SK-N-SH (cell line): ENCODE data around the gene ATP1B1. TPM values are rescaled to one million over a fixed set of nuclear protein-coding genes. Genes with fewer than 3 reads are reported as not detected.

ENCODE experiments used
- CTCF ChIA-PET: fragments of 300-600, 350-600 bp; formaldehyde crosslinking; extraction: SDS; loops from one replicate; lab custom pipeline; 2021; lab: Yijun Ruan, JAX
- POLR2A ChIA-PET: fragments of 350-600 bp; sonication (Branson Sonifier 250); formaldehyde crosslinking; extraction: SDS; loops from one replicate; lab custom pipeline; 2020; ENCODE audit warnings: antibody characterized with exemption, inconsistent platforms; lab: Yijun Ruan, JAX
- DNase-seq: peaks from one replicate; pipeline ENCODE4 v3.0.0; 2012
- H2AFZ ChIP-seq: fragments of 200-600 bp; sonication (generic); 2 replicates; pipeline ENCODE4 v1.8.1; 2016; ENCODE audit warnings: antibody characterized with exemption, mild to moderate bottlenecking, low read depth
- H3F3A ChIP-seq: fragments of 200-600 bp; sonication (generic); replicated peaks from 2 replicates; pipeline ENCODE3; 2016; ENCODE audit warnings: antibody characterized with exemption, mild to moderate bottlenecking; ENCODE audit not compliant: insufficient read depth
- H3K27ac ChIP-seq, 2 experiments: fragments of 200-500 bp in 1 of 2; fragments of 200-600 bp in 1 of 2; sonication (Bioruptor generic) in 1 of 2; sonication (generic), shearing (Covaris generic) in 1 of 2; 2 replicates each; pipeline versions ENCODE4 v1.5.1 to v1.6.1; 2014 to 2016; ENCODE audit warnings: low read depth in 2 of 2, inconsistent platforms in 1 of 2, low read length in 1 of 2, mild to moderate bottlenecking in 1 of 2, mixed read lengths in 1 of 2
- H3K27me3 ChIP-seq: fragments of 200-600 bp; sonication (generic), shearing (Covaris generic); 2 replicates; pipeline ENCODE4 v1.6.1; 2016; ENCODE audit warnings: mixed run types; ENCODE audit not compliant: insufficient read depth
- H3K36me3 ChIP-seq, 2 experiments: fragments of 200-500 bp in 1 of 2; fragments of 200-600 bp in 1 of 2; sonication (Bioruptor generic) in 1 of 2; sonication (generic) in 1 of 2; replicated peaks in 1 of 2; 2 replicates each; pipeline versions ENCODE3 to v1.5.1; 2014 to 2016; ENCODE audit warnings: low read length in 1 of 2, mild to moderate bottlenecking in 1 of 2; ENCODE audit not compliant: insufficient read depth in 2 of 2, control insufficient read depth in 1 of 2
- H3K4me1 ChIP-seq, 2 experiments: fragments of 200-500 bp in 1 of 2; fragments of 200-600 bp in 1 of 2; sonication (Bioruptor generic) in 1 of 2; sonication (generic), shearing (Covaris generic) in 1 of 2; 2 replicates each; pipeline versions ENCODE4 v1.5.1 to v1.6.1; 2014 to 2016; ENCODE audit warnings: low read depth in 1 of 2, low read length in 1 of 2, mixed run types in 1 of 2; ENCODE audit not compliant: insufficient read depth in 2 of 2, control insufficient read depth in 1 of 2
- H3K4me2 ChIP-seq: fragments of 200-600 bp; sonication (generic), shearing (Covaris generic); 2 replicates; pipeline ENCODE4 v1.6.1; 2017; ENCODE audit warnings: mixed run types
- H3K4me3 ChIP-seq, 2 experiments: fragments of 200-500 bp in 1 of 2; fragments of 200-600 bp in 1 of 2; sonication (Bioruptor generic) in 1 of 2; sonication (generic), shearing (Covaris generic) in 1 of 2; 2 replicates each; pipeline versions ENCODE4 v1.5.1 to v1.8.1; 2014 to 2016; ENCODE audit warnings: low read depth in 2 of 2, inconsistent platforms in 1 of 2, low read length in 1 of 2, mild to moderate bottlenecking in 1 of 2, mixed read lengths in 1 of 2, moderate library complexity in 1 of 2
- H3K79me2 ChIP-seq: fragments of 200-600 bp; sonication (generic); 2 replicates; pipeline ENCODE4 v1.8.1; 2017; ENCODE audit warnings: mild to moderate bottlenecking; ENCODE audit not compliant: insufficient read depth
- H3K9ac ChIP-seq: fragments of 200-600 bp; sonication (generic); 2 replicates; pipeline ENCODE4 v1.6.1; 2017; ENCODE audit warnings: mixed run types
- H3K9me2 ChIP-seq: fragments of 200-600 bp; sonication (generic); 2 replicates; pipeline ENCODE4 v1.6.1; 2017; ENCODE audit warnings: mixed run types
- H3K9me3 ChIP-seq: fragments of 200-600 bp; sonication (generic); 2 replicates; pipeline ENCODE4 v1.6.1; 2017; ENCODE audit warnings: mixed run types, mild to moderate bottlenecking, moderate library complexity
- H4K20me1 ChIP-seq: fragments of 200-600 bp; sonication (generic); 2 replicates; pipeline ENCODE4 v1.6.1; 2017; ENCODE audit warnings: mild to moderate bottlenecking, mixed run types; ENCODE audit not compliant: insufficient read depth
- ELF1 ChIP-seq: IDR thresholded peaks from 2 replicates; pipeline ENCODE4 v1.4.0; 2012
- EZH2phosphoT487 ChIP-seq: fragments of 200-600 bp; sonication (generic); IDR thresholded peaks from 2 replicates; pipeline ENCODE4 v1.6.1; 2017; ENCODE audit warnings: low read depth, mixed run types, mild to moderate bottlenecking, antibody characterized with exemption, moderate library complexity, borderline replicate concordance
- FOSL2 ChIP-seq: IDR thresholded peaks from 2 replicates; pipeline ENCODE4 v1.4.0; 2012; ENCODE audit warnings: low read depth, mild to moderate bottlenecking, moderate library complexity, borderline replicate concordance
- GABPA ChIP-seq: IDR thresholded peaks from 2 replicates; pipeline ENCODE4 v1.4.0; 2012; ENCODE audit warnings: low read depth, mild to moderate bottlenecking
- GATA2 ChIP-seq: sonication (generic); formaldehyde crosslinking; IDR thresholded peaks from 2 replicates; pipeline ENCODE4 v1.5.0; 2020; ENCODE audit warnings: mild to moderate bottlenecking, missing genetic modification reagents
- JUND ChIP-seq: IDR thresholded peaks from 2 replicates; pipeline ENCODE4 v1.4.0; 2012
- MAX ChIP-seq: IDR thresholded peaks from 2 replicates; pipeline ENCODE4 v1.4.0; 2012; ENCODE audit warnings: low read depth
- MEF2A ChIP-seq: IDR thresholded peaks from 2 replicates; pipeline ENCODE4 v1.4.0; 2012; ENCODE audit warnings: low read depth, borderline replicate concordance
- MXI1 ChIP-seq: IDR thresholded peaks from 2 replicates; pipeline ENCODE4 v1.6.1; 2012; ENCODE audit warnings: mild to moderate bottlenecking, low read depth, low read length, improper control_type of control experiment
- NFIC ChIP-seq: IDR thresholded peaks from 2 replicates; pipeline ENCODE4 v1.4.0; 2012; ENCODE audit warnings: borderline replicate concordance
- POLR2AphosphoS5 ChIP-seq: IDR thresholded peaks from 2 replicates; pipeline ENCODE4 v1.6.1; 2012; ENCODE audit warnings: low read depth, low read length
- RAD21 ChIP-seq: IDR thresholded peaks from 2 replicates; pipeline ENCODE4 v1.6.1; 2012; ENCODE audit warnings: mild to moderate bottlenecking, low read length
- RCOR1 ChIP-seq: fragments of 150-350 bp; IDR thresholded peaks from 2 replicates; pipeline ENCODE4 v1.6.1; 2017; ENCODE audit warnings: antibody characterized with exemption, low read length
- SMC3 ChIP-seq: IDR thresholded peaks from 2 replicates; pipeline ENCODE4 v1.6.1; 2012; ENCODE audit warnings: low read depth, low read length, improper control_type of control experiment
- TAF1 ChIP-seq: IDR thresholded peaks from 2 replicates; pipeline ENCODE4 v1.6.1; 2012; ENCODE audit warnings: low read depth, mild to moderate bottlenecking, low read length, moderate library complexity, borderline replicate concordance
- TCF12 ChIP-seq: IDR thresholded peaks from 2 replicates; pipeline ENCODE4 v1.4.0; 2012
- TEAD4 ChIP-seq: IDR thresholded peaks from 2 replicates; pipeline ENCODE4 v1.4.0; 2012; ENCODE audit warnings: mild to moderate bottlenecking, borderline replicate concordance; ENCODE audit not compliant: insufficient read depth
- YY1 ChIP-seq: IDR thresholded peaks from 2 replicates; pipeline ENCODE4 v1.4.0; 2012; ENCODE audit warnings: low read depth, mild to moderate bottlenecking
- WGBS: methylation state at CpG from one replicate; pipeline ENCODE4 v1.1.6; 2017; ENCODE audit warnings: low lambda C conversion rate; 5-methylcytosine and 5-hydroxymethylcytosine counted together
- polyA plus RNA-seq, 3 experiments: library from polyadenylated mRNA; depleted of rRNA; stranded (reverse); fragments of >200 nt; gene quantifications; 2 replicates each; pipeline ENCODE4 v1.2.3, GENCODE V29; 2012
- TF ChIP-seq, protein P1 (sequence below): fragments of 150-350 bp; IDR thresholded peaks from 2 replicates; pipeline ENCODE4 v1.6.1; 2016; ENCODE audit warnings: mild to moderate bottlenecking, low read depth, low read length
- TF ChIP-seq, protein P2 (sequence below): IDR thresholded peaks from 2 replicates; pipeline ENCODE4; 2012
- TF ChIP-seq, protein P3 (sequence below): IDR thresholded peaks from 2 replicates; pipeline ENCODE4 v1.4.0; 2012; ENCODE audit warnings: low read depth, borderline replicate concordance
- TF ChIP-seq, protein P4 (sequence below): IDR thresholded peaks from 2 replicates; pipeline ENCODE4 v1.6.1; 2012; ENCODE audit warnings: mild to moderate bottlenecking, low read depth, low read length, moderate library complexity

The ATP1B1 gene
- polyA plus RNA-seq, 1 of the 3 experiments (the other 2 are of a cell fraction), result 49.5 TPM

DNA sequence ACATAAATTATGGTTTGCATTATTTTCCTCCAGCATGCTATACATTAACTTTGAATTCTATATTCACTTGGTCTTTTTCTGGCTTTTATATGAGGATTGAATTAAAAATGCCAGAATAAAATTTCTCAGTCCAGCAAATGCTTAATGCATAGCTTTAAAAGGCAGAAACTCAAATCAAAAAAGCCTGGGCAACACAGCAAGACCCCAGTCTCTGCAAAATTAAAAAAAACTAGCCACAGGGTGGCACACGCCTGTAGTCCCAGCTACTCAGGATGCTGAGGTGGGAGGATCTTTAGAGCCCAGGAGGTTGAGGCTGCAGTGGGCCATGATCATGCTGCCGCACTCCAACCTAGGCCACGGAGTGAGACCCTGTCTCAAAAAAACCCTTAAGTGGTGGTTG, 19.8 kb downstream of the ATP1B1 start:
- no peak overlapping the region for H3K4me3 ChIP-seq
- H2AFZ ChIP-seq, result no peak overlapping the region
- ChIA-PET CTCF (interaction anchor here (1.4 kb wide), 1 partner anchor 68 kb away, joined by 3 read pairs; no protein-coding TSS in a partner anchor), POLR2A (no interaction called here)
- H3K9me2 ChIP-seq, result no peaks in the 10 kb centered on the region
- H3K36me3 ChIP-seq, result peaks cover 52 to 90% of the 10 kb centered on the region in 2 experiments
- no peaks in the 10 kb centered on the region for H4K20me1 ChIP-seq
- H3K79me2 ChIP-seq, result peaks cover 31% of the 10 kb centered on the region
- WGBS, result 94% methylated on average over 3 of the region's 3 CpGs
- H3K4me2 ChIP-seq, result no peak overlapping the region
- TF ChIP-seq TAF1 (no peak), JUND (no peak), GABPA (no peak), RCOR1 (no peak)
- TF ChIP-seq, protein P1, sequence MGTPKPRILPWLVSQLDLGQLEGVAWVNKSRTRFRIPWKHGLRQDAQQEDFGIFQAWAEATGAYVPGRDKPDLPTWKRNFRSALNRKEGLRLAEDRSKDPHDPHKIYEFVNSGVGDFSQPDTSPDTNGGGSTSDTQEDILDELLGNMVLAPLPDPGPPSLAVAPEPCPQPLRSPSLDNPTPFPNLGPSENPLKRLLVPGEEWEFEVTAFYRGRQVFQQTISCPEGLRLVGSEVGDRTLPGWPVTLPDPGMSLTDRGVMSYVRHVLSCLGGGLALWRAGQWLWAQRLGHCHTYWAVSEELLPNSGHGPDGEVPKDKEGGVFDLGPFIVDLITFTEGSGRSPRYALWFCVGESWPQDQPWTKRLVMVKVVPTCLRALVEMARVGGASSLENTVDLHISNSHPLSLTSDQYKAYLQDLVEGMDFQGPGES, result no peak
- H3K4me1 ChIP-seq, result peaks cover 0 to 9% of the 10 kb centered on the region in 2 experiments; a peak in 2 of 4 replicates
- H3F3A ChIP-seq, result peaks cover 9% of the 10 kb centered on the region
- no peak overlapping the region for H3K27ac ChIP-seq
- DNase-seq, result no peak
- no peaks in the 10 kb centered on the region for H3K9me3 ChIP-seq
- H3K9ac ChIP-seq, result no peak overlapping the region
- H3K27me3 ChIP-seq, result no peaks in the 10 kb centered on the region

GRCh38 chr1:169127305-169127704, 20.8 kb downstream of the ATP1B1 start:
- 77% methylated on average over 3 of the region's 3 CpGs for WGBS
- H4K20me1 ChIP-seq, result no peaks in the 10 kb centered on the region
- peaks cover 12% of the 10 kb centered on the region for H3F3A ChIP-seq
- H3K4me3 ChIP-seq, result no peak overlapping the region
- peaks cover 60 to 90% of the 10 kb centered on the region in 2 experiments for H3K36me3 ChIP-seq
- no peak for DNase-seq
- no peak overlapping the region for H3K4me2 ChIP-seq
- H3K4me1 ChIP-seq, result peaks cover 0 to 5% of the 10 kb centered on the region in 2 experiments; a peak in 2 of 4 replicates
- no peaks in the 10 kb centered on the region for H3K9me2 ChIP-seq
- no peak overlapping the region for H3K9ac ChIP-seq
- ChIA-PET CTCF (interaction anchor here (1.4 kb wide), 1 partner anchor 67 kb away, joined by 3 read pairs; no protein-coding TSS in a partner anchor), POLR2A (no interaction called here)
- peak overlapping the region in 1 of 2 experiments; percentile 22; a peak in 1 of 4 replicates for H3K27ac ChIP-seq
- no peaks in the 10 kb centered on the region for H3K9me3 ChIP-seq
- H3K79me2 ChIP-seq, result peaks cover 23% of the 10 kb centered on the region
- H3K27me3 ChIP-seq, result no peaks in the 10 kb centered on the region
- H2AFZ ChIP-seq, result no peak overlapping the region
- TF ChIP-seq TCF12 (no peak), NFIC (no peak), TAF1 (no peak), MXI1 (no peak), GATA2 (no peak), RAD21 (no peak), POLR2AphosphoS5 (no peak), TEAD4 (no peak), ELF1 (no peak), MEF2A (no peak), YY1 (no peak), FOSL2 (no peak), SMC3 (no peak), EZH2phosphoT487 (no peak), MAX (no peak)
- TF ChIP-seq, protein P2, sequence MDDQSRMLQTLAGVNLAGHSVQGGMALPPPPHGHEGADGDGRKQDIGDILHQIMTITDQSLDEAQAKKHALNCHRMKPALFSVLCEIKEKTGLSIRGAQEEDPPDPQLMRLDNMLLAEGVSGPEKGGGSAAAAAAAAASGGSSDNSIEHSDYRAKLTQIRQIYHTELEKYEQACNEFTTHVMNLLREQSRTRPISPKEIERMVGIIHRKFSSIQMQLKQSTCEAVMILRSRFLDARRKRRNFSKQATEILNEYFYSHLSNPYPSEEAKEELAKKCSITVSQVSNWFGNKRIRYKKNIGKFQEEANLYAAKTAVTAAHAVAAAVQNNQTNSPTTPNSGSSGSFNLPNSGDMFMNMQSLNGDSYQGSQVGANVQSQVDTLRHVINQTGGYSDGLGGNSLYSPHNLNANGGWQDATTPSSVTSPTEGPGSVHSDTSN, result no peak
- TF ChIP-seq, protein P3, sequence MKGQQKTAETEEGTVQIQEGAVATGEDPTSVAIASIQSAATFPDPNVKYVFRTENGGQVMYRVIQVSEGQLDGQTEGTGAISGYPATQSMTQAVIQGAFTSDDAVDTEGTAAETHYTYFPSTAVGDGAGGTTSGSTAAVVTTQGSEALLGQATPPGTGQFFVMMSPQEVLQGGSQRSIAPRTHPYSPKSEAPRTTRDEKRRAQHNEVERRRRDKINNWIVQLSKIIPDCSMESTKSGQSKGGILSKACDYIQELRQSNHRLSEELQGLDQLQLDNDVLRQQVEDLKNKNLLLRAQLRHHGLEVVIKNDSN, result no peak
- TF ChIP-seq, protein P4, sequence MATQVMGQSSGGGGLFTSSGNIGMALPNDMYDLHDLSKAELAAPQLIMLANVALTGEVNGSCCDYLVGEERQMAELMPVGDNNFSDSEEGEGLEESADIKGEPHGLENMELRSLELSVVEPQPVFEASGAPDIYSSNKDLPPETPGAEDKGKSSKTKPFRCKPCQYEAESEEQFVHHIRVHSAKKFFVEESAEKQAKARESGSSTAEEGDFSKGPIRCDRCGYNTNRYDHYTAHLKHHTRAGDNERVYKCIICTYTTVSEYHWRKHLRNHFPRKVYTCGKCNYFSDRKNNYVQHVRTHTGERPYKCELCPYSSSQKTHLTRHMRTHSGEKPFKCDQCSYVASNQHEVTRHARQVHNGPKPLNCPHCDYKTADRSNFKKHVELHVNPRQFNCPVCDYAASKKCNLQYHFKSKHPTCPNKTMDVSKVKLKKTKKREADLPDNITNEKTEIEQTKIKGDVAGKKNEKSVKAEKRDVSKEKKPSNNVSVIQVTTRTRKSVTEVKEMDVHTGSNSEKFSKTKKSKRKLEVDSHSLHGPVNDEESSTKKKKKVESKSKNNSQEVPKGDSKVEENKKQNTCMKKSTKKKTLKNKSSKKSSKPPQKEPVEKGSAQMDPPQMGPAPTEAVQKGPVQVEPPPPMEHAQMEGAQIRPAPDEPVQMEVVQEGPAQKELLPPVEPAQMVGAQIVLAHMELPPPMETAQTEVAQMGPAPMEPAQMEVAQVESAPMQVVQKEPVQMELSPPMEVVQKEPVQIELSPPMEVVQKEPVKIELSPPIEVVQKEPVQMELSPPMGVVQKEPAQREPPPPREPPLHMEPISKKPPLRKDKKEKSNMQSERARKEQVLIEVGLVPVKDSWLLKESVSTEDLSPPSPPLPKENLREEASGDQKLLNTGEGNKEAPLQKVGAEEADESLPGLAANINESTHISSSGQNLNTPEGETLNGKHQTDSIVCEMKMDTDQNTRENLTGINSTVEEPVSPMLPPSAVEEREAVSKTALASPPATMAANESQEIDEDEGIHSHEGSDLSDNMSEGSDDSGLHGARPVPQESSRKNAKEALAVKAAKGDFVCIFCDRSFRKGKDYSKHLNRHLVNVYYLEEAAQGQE, result no peak
